ENCODE results near the gene ALPI.

DNA sequence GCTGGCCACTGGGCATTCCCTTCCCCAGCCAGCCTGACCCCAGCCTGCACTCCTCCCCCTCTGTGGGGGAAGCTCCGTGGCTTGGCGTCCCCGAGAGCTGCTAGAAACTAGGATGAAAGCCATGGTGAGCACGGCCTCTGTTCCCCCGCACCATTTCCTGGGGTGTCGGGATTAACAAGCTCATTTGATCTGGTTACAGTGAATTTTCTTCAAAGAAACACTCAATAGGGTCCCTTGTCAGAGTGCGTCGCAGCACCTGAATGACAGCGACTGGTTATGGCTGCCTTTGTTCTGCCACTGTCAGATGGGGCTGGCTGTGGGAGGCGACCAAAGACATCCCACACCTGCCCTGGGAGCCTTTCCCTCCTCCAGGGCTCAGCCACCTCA lies 7.7 kb upstream of the ALPI start:
- TF ChIP-seq, protein P1, sequence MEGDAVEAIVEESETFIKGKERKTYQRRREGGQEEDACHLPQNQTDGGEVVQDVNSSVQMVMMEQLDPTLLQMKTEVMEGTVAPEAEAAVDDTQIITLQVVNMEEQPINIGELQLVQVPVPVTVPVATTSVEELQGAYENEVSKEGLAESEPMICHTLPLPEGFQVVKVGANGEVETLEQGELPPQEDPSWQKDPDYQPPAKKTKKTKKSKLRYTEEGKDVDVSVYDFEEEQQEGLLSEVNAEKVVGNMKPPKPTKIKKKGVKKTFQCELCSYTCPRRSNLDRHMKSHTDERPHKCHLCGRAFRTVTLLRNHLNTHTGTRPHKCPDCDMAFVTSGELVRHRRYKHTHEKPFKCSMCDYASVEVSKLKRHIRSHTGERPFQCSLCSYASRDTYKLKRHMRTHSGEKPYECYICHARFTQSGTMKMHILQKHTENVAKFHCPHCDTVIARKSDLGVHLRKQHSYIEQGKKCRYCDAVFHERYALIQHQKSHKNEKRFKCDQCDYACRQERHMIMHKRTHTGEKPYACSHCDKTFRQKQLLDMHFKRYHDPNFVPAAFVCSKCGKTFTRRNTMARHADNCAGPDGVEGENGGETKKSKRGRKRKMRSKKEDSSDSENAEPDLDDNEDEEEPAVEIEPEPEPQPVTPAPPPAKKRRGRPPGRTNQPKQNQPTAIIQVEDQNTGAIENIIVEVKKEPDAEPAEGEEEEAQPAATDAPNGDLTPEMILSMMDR (IDR thresholded peaks at IDR 0.05 in 2 of 3, conservative IDR thresholded peaks at IDR 0.05 in 1 of 3; ENCODE audit: borderline replicate concordance in 1 of 3, insufficient read depth in 1 of 3, low read depth in 2 of 3, low read length in 2 of 3), result no peak
- TF ChIP-seq JUND (IDR thresholded peaks at IDR 0.05) (no peak), EZH2phosphoT487 (IDR thresholded peaks at IDR 0.05; ENCODE audit: borderline replicate concordance) (no peak), SRF (IDR thresholded peaks at IDR 0.05; ENCODE audit: low read depth) (no peak), EZH2 (IDR thresholded peaks at IDR 0.05) (no peak), POLR2A (IDR thresholded peaks at IDR 0.05; ENCODE audit: borderline replicate concordance, extremely low read depth, insufficient read depth, insufficient read length) (no peak), POLR2AphosphoS5 (IDR thresholded peaks at IDR 0.05; ENCODE audit: low read depth, low read length) (no peak), YY1 (IDR thresholded peaks at IDR 0.05; ENCODE audit: extremely low read depth, insufficient replicate concordance, low read depth, low read length) (no peak), RAD21 (IDR thresholded peaks at IDR 0.05; ENCODE audit: low read depth) (no peak)
- TF ChIP-seq, protein P2, sequence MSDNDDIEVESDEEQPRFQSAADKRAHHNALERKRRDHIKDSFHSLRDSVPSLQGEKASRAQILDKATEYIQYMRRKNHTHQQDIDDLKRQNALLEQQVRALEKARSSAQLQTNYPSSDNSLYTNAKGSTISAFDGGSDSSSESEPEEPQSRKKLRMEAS (IDR thresholded peaks at IDR 0.05), result no peak

Measured in HCT116 (cell line).